Thoracic aorta (tissue), 2 donors: ENCODE results near the gene HOXD8. TPM values are rescaled to one million over a fixed set of nuclear protein-coding genes. Genes with fewer than 3 reads are reported as not detected.

ENCODE experiments used
- ATAC-seq: fragments of 150-250 bp; one replicate; pipeline ENCODE4 v1.8.0; 2017; ENCODE audit warnings: low read depth; ENCODE audit not compliant: insufficient number of reproducible peaks, low FRiP score
- DNase-seq: peaks from one replicate; pipeline ENCODE4 v3.0.0-alpha.2; 2020; ENCODE audit warnings: low spot score
- H3K27ac ChIP-seq, 2 donors: fragments of 200-600 bp; sonication (generic); 1 replicate in 1 of 2; 2 replicates in 1 of 2; pipeline ENCODE4 v1.5.1; 2016; ENCODE audit warnings: mild to moderate bottlenecking in 2 of 2, moderate library complexity in 2 of 2
- H3K27me3 ChIP-seq: fragments of 200-600 bp; sonication (generic); replicated peaks from 2 replicates; pipeline ENCODE4 v1.6.0; 2016; ENCODE audit warnings: mild to moderate bottlenecking; ENCODE audit not compliant: insufficient read depth
- H3K36me3 ChIP-seq: fragments of 200-600 bp; sonication (generic); one replicate; pipeline ENCODE4 v1.5.1; 2016
- H3K4me1 ChIP-seq, 2 donors: fragments of 200-600 bp; sonication (generic); 1 replicate in 1 of 2; 2 replicates in 1 of 2; pipeline versions ENCODE4 v1.5.1 to v1.6.0; 2016; ENCODE audit warnings: low read depth in 2 of 2, mild to moderate bottlenecking in 1 of 2; ENCODE audit not compliant: control insufficient read depth in 1 of 2
- H3K4me3 ChIP-seq: fragments of 200-600 bp; sonication (generic); 2 replicates; pipeline ENCODE4 v1.5.1; 2016; ENCODE audit warnings: mild to moderate bottlenecking
- H3K9me3 ChIP-seq: fragments of 200-600 bp; sonication (generic); 2 replicates; pipeline ENCODE4 v1.5.1; 2016
- CTCF ChIP-seq: fragments of 200-600 bp; sonication (generic); IDR thresholded peaks from one replicate; pipeline ENCODE4 v1.5.1; 2019; ENCODE audit warnings: antibody characterized with exemption
- total RNA-seq, 2 donors: library from RNA; depleted of rRNA; stranded (reverse); fragments of >200 nt; gene quantifications; one replicate each; pipeline versions ENCODE4 v1.1.0 to v1.2.3, GENCODE V29; 2016

Gene HOXD8
- total RNA-seq, 2 donors from 2014 or later: 3.9 to 11.2 TPM

GRCh38 chr2:176085120-176085788 lies 44.3 kb upstream of the HOXD8 start:
- Histone ChIP-seq H3K27ac (no peak overlapping the region), H3K4me1 (peaks cover 4 to 14% of the 10 kb centered on the region in 2 donors), H3K9me3 (no peaks in the 10 kb centered on the region), H3K36me3 (no peaks in the 10 kb centered on the region), H3K27me3 (peaks cover 67% of the 10 kb centered on the region), H3K4me3 (no peak overlapping the region)
- DNase-seq: no peak
- no peak for TF ChIP-seq CTCF
- no peak for ATAC-seq

GRCh38 chr2:176085861-176086771 lies 43.4 kb upstream of the HOXD8 start:
- peak; percentile 28 for TF ChIP-seq CTCF
- no peak overlapping the region for H3K27ac ChIP-seq
- peaks cover 4 to 8% of the 10 kb centered on the region in 2 donors for H3K4me1 ChIP-seq
- DNase-seq: no peak
- no peaks in the 10 kb centered on the region for H3K36me3 ChIP-seq
- H3K4me3 ChIP-seq: peak overlapping the region; percentile 46
- no peaks in the 10 kb centered on the region for H3K9me3 ChIP-seq
- peaks cover 70% of the 10 kb centered on the region for H3K27me3 ChIP-seq
- no peak for ATAC-seq

- no peak for DNase-seq
- peaks cover 65% of the 10 kb centered on the region for H3K27me3 ChIP-seq
- H3K4me3 ChIP-seq: peak overlapping the region; percentile 53
- H3K4me1 ChIP-seq: peaks cover 4 to 9% of the 10 kb centered on the region in 2 donors
- no peaks in the 10 kb centered on the region for H3K9me3 ChIP-seq
- ATAC-seq: no peak
- no peak for TF ChIP-seq CTCF
- no peak overlapping the region for H3K27ac ChIP-seq
- no peaks in the 10 kb centered on the region for H3K36me3 ChIP-seq
Observed at GRCh38 chr2:176087330-176088047, 42.0 kb upstream of the HOXD8 start.

- peak; percentile 77 for TF ChIP-seq CTCF
- peak overlapping the region; percentile 53 for H3K4me3 ChIP-seq
- DNase-seq (no peak), ATAC-seq (no peak)
- no peaks in the 10 kb centered on the region for H3K9me3 ChIP-seq
- H3K27ac ChIP-seq: no peak overlapping the region
- H3K36me3 ChIP-seq: no peaks in the 10 kb centered on the region
- H3K27me3 ChIP-seq: peaks cover 60% of the 10 kb centered on the region
- peaks cover 6 to 17% of the 10 kb centered on the region in 2 donors for H3K4me1 ChIP-seq
Observed at GRCh38 chr2:176088048-176088936, 41.2 kb upstream of the HOXD8 start.
